GM18867 (cell line): ENCODE measurements around the gene ELP1.
"Not testable (repeated sequence)": the region's sequence is repeated elsewhere in the genome, so short reads cannot be mapped to it uniquely, and the experiment has no call there.

Source experiments
- ATAC-seq: cut with Tn5 transposase; IDR thresholded peaks from one replicate; pipeline ENCODE4 v1.9.1; 2021; ENCODE audit warnings: mild to moderate bottlenecking, moderate library complexity; ENCODE audit not compliant: unreplicated experiment

The ELP1 gene

GRCh38 chr9:108928386-108928785 lies 5.5 kb downstream of the ELP1 start:
- no peak for ATAC-seq

GRCh38 chr9:108924466-108924865 lies 9.5 kb downstream of the ELP1 start:
- ATAC-seq: no peak

- ATAC-seq: no peak
These were observed 12.7 kb downstream of the ELP1 start for GRCh38 chr9:108921200-108921599.

GRCh38 chr9:108920401-108920800 lies 13.5 kb downstream of the ELP1 start:
- ATAC-seq: not testable (repeated sequence)

GRCh38 chr9:108919517-108919916 lies 14.4 kb downstream of the ELP1 start:
- ATAC-seq: no peak

GRCh38 chr9:108913391-108913790 lies 20.5 kb downstream of the ELP1 start:
- no peak for ATAC-seq

GRCh38 chr9:108911820-108912219 lies 22.1 kb downstream of the ELP1 start:
- ATAC-seq: no peak

- ATAC-seq: no peak
These were observed 23.0 kb downstream of the ELP1 start for GRCh38 chr9:108910914-108911313.

- ATAC-seq: no peak
These were observed 23.5 kb downstream of the ELP1 start for GRCh38 chr9:108910402-108910801.

GRCh38 chr9:108905494-108905893 lies 28.4 kb downstream of the ELP1 start:
- no peak for ATAC-seq

- no peak for ATAC-seq
These were observed 29.8 kb downstream of the ELP1 start for GRCh38 chr9:108904161-108904560.

- no peak for ATAC-seq
These were observed 30.4 kb downstream of the ELP1 start for GRCh38 chr9:108903420-108904103.

- ATAC-seq: no peak
These were observed 33.7 kb downstream of the ELP1 start for GRCh38 chr9:108900176-108900575.

- ATAC-seq: not testable (repeated sequence)
These were observed 34.8 kb downstream of the ELP1 start for GRCh38 chr9:108899023-108899695.

GRCh38 chr9:108897324-108898096 lies 36.4 kb downstream of the ELP1 start:
- ATAC-seq: no peak

GRCh38 chr9:108894225-108894997 lies 39.5 kb downstream of the ELP1 start:
- no peak for ATAC-seq

- ATAC-seq: no peak
These were observed 44.3 kb downstream of the ELP1 start for GRCh38 chr9:108889649-108890067.

- not testable (repeated sequence) for ATAC-seq
These were observed 47.2 kb downstream of the ELP1 start for GRCh38 chr9:108886594-108887271.

- peak; percentile 99 for ATAC-seq
These were observed 48.1 kb downstream of the ELP1 start for GRCh38 chr9:108885643-108886348.

- no peak for ATAC-seq
These were observed 49.2 kb downstream of the ELP1 start for GRCh38 chr9:108884701-108885100.
